KMS-11 (cell line): ENCODE measurements around the gene EZH2.

ENCODE experiments used
- H2AFZ ChIP-seq: fragments of 200-600 bp; sonication (generic); 2 replicates; pipeline ENCODE4 v1.6.1; 2016; ENCODE audit warnings: antibody characterized with exemption, mixed run types, low read depth
- H3K27ac ChIP-seq: fragments of 200-600 bp; sonication (generic); 2 replicates; pipeline ENCODE4 v1.6.1; 2016; ENCODE audit warnings: mild to moderate bottlenecking, mixed run types
- H3K27me3 ChIP-seq: fragments of 200-600 bp; sonication (generic); 2 replicates; pipeline ENCODE4 v1.6.1; 2017; ENCODE audit warnings: mild to moderate bottlenecking, low read depth, mixed run types, moderate library complexity; ENCODE audit not compliant: insufficient read depth
- H3K36me3 ChIP-seq: fragments of 200-600 bp; sonication (generic); 2 replicates; pipeline ENCODE4 v1.6.1; 2017; ENCODE audit warnings: mild to moderate bottlenecking, mixed run types; ENCODE audit not compliant: insufficient read depth
- H3K4me1 ChIP-seq: fragments of 200-600 bp; sonication (generic); 2 replicates; pipeline ENCODE4 v1.6.1; 2016; ENCODE audit warnings: mild to moderate bottlenecking, low read depth, mixed run types; ENCODE audit not compliant: poor library complexity, severe bottlenecking
- H3K4me2 ChIP-seq: fragments of 200-600 bp; sonication (generic); 2 replicates; pipeline ENCODE4 v1.7.0; 2016; ENCODE audit warnings: mild to moderate bottlenecking, mixed run types
- H3K4me3 ChIP-seq: fragments of 200-600 bp; sonication (generic); IDR thresholded peaks from 2 replicates; pipeline ENCODE4 v1.6.1; 2017; ENCODE audit warnings: low read depth, low read length, mixed read lengths; ENCODE audit not compliant: insufficient read depth
- H3K79me2 ChIP-seq: fragments of 200-600 bp; sonication (generic); 2 replicates; pipeline ENCODE4 v1.6.1; 2016; ENCODE audit warnings: low read depth, mixed run types; ENCODE audit not compliant: insufficient read depth
- H3K9ac ChIP-seq: fragments of 200-600 bp; sonication (generic); 2 replicates; pipeline ENCODE4 v1.6.1; 2016; ENCODE audit warnings: mild to moderate bottlenecking, mixed run types
- H4K20me1 ChIP-seq: fragments of 200-600 bp; sonication (generic); 2 replicates; pipeline ENCODE4 v1.6.1; 2016; ENCODE audit warnings: mild to moderate bottlenecking, mixed run types; ENCODE audit not compliant: insufficient read depth
- TF ChIP-seq, protein P1 (sequence below): fragments of 200-600 bp; sonication (generic); conservative IDR thresholded peaks from 2 replicates; pipeline ENCODE4 v1.6.1; 2017; ENCODE audit warnings: low read depth, mild to moderate bottlenecking, antibody characterized with exemption, low read length, moderate library complexity, mixed read lengths

EZH2 gene

DNA sequence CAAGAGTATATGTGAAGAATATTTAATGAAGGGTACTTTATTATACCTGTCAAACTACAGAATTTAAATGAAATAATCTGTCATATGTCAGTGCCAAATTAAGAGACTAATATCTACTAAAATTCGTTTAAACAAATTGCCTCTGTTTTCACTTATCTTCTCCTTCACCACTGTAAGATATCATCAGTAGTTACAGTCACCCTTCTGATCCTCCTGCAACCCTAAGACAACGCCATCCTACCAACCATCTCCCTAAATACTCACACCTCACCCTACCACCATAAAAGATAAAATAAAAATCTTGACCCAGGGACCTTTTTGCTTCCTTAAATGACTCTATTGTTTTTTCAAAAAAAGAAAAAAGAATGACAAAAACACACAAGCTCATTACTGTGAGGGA is 20.8 kb downstream of the EZH2 start:
- Histone ChIP-seq H2AFZ (no peak overlapping the region), H3K27me3 (no peaks in the 10 kb centered on the region), H4K20me1 (peaks cover 38% of the 10 kb centered on the region), H3K4me3 (no peak overlapping the region), H3K4me2 (no peak overlapping the region), H3K9ac (no peak overlapping the region), H3K36me3 (no peaks in the 10 kb centered on the region), H3K79me2 (peaks cover 98% of the 10 kb centered on the region), H3K27ac (no peak overlapping the region), H3K4me1 (peaks cover 62% of the 10 kb centered on the region)
- TF ChIP-seq, protein P1, sequence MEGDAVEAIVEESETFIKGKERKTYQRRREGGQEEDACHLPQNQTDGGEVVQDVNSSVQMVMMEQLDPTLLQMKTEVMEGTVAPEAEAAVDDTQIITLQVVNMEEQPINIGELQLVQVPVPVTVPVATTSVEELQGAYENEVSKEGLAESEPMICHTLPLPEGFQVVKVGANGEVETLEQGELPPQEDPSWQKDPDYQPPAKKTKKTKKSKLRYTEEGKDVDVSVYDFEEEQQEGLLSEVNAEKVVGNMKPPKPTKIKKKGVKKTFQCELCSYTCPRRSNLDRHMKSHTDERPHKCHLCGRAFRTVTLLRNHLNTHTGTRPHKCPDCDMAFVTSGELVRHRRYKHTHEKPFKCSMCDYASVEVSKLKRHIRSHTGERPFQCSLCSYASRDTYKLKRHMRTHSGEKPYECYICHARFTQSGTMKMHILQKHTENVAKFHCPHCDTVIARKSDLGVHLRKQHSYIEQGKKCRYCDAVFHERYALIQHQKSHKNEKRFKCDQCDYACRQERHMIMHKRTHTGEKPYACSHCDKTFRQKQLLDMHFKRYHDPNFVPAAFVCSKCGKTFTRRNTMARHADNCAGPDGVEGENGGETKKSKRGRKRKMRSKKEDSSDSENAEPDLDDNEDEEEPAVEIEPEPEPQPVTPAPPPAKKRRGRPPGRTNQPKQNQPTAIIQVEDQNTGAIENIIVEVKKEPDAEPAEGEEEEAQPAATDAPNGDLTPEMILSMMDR, result no peak

DNA sequence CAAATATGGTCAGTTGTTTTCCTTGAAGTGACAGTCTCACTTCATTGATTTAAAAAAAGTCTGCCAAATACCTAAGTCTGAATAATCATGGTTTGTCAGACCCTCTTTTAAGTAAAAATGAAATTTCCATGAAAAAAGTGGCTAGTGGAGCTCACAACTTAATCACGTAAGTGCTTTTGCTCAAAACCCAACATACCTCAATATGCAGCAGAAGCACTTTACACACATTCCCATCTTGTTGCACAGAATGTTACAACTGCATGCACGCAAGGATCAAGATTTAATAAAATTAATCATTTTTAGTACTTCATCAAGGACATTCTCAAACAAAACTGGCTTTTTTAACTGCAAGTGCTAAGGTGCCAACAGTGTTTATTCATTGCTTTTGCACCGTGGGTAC is 21.6 kb downstream of the EZH2 start:
- Histone ChIP-seq H3K4me1 (peaks cover 62% of the 10 kb centered on the region), H3K9ac (no peak overlapping the region), H3K27ac (no peak overlapping the region), H4K20me1 (peaks cover 36% of the 10 kb centered on the region), H3K4me2 (no peak overlapping the region), H3K36me3 (no peaks in the 10 kb centered on the region), H2AFZ (no peak overlapping the region), H3K4me3 (no peak overlapping the region), H3K27me3 (no peaks in the 10 kb centered on the region), H3K79me2 (peaks cover 96% of the 10 kb centered on the region)
- TF ChIP-seq, protein P1, result no peak

DNA sequence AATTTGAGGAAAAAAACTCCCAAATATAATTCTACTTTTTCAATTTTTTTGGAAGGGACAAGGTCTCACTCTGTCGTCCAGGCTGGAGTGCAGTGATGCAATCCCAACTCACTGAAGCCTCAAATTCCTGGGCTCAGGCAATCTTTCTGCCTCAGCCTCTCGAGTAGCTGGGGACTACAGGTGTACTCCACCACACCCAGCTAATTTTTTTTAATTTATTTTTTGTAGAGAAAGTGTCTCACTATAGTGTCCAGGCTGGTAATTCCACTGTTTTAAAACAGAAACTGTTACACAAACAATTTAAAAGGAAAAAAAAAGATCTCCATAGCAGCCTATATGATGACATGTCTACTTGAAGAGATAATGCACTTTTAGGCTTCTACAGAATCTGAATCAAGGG is 25.6 kb downstream of the EZH2 start:
- no peak overlapping the region for H3K4me3 ChIP-seq
- no peak overlapping the region for H3K4me2 ChIP-seq
- H3K27me3 ChIP-seq, result no peaks in the 10 kb centered on the region
- no peak overlapping the region for H3K9ac ChIP-seq
- H2AFZ ChIP-seq, result no peak overlapping the region
- no peaks in the 10 kb centered on the region for H3K36me3 ChIP-seq
- peaks cover 49% of the 10 kb centered on the region for H3K4me1 ChIP-seq
- TF ChIP-seq, protein P1, result no peak
- peaks cover 64% of the 10 kb centered on the region for H4K20me1 ChIP-seq
- peaks cover 98% of the 10 kb centered on the region for H3K79me2 ChIP-seq
- H3K27ac ChIP-seq, result no peak overlapping the region

DNA sequence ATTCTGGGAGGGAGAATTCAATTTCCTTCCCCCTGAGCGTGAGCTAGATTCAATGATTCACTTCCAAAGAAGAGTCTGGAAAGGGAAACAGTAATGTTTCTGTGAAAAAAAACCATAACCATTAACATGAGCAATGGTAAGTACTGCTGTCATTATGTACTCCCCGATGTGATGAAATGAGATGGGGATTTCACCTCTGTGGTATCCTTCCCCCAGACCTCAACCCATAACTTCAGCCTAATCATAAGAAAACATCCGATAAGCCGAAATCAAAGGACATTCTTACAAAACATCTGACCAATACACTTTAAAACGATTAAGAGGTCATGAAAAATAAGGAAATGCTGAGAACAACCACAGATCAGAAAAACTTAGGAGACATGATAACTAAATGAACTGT is 27.2 kb downstream of the EZH2 start:
- no peaks in the 10 kb centered on the region for H3K27me3 ChIP-seq
- TF ChIP-seq, protein P1, result no peak
- no peak overlapping the region for H3K4me3 ChIP-seq
- peaks cover 98% of the 10 kb centered on the region for H3K79me2 ChIP-seq
- H3K27ac ChIP-seq, result no peak overlapping the region
- peaks cover 43% of the 10 kb centered on the region for H3K4me1 ChIP-seq
- peaks cover 78% of the 10 kb centered on the region for H4K20me1 ChIP-seq
- no peaks in the 10 kb centered on the region for H3K36me3 ChIP-seq
- no peak overlapping the region for H3K4me2 ChIP-seq
- H3K9ac ChIP-seq, result no peak overlapping the region
- no peak overlapping the region for H2AFZ ChIP-seq

DNA sequence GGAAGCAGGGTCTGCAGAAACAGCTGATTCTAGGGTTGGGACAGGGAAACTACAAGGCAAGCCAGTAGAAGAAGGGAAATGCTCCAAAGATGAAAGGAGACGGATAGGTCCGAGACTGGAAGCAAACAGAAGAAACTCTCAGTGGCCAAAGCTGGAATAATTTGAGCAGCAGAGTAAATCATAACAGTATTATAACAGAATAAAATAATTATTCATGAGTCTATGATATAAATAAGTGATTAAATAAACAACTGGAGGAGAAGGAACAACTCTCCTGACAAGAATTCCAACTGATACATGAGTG is 27.6 kb downstream of the EZH2 start:
- H3K27ac ChIP-seq, result no peak overlapping the region

More for the DNA sequence above, 27.6 kb downstream of the EZH2 start:
- TF ChIP-seq, protein P1, result peak; percentile 77
- Histone ChIP-seq H3K27me3 (no peaks in the 10 kb centered on the region), H3K36me3 (no peaks in the 10 kb centered on the region), H3K4me1 (peaks cover 43% of the 10 kb centered on the region), H3K79me2 (peaks cover 98% of the 10 kb centered on the region), H3K9ac (no peak overlapping the region), H4K20me1 (peaks cover 81% of the 10 kb centered on the region), H3K4me3 (no peak overlapping the region), H2AFZ (no peak overlapping the region), H3K4me2 (no peak overlapping the region)
